Karpas-422 (cell line): ENCODE results near the gene GCFC2. TPM values are rescaled to one million over a fixed set of nuclear protein-coding genes. Genes with fewer than 3 reads are reported as not detected.
"Not testable (repeated sequence)": the region's sequence is repeated elsewhere in the genome, so short reads cannot be mapped to it uniquely, and the experiment has no call there.

Source experiments
- DNase-seq: peaks from one replicate; pipeline ENCODE4 v3.0.0-alpha.2; 2015
- H2AFZ ChIP-seq: fragments of 200-600 bp; sonication (generic); 2 replicates; pipeline ENCODE4 v1.6.1; 2014; ENCODE audit warnings: antibody characterized with exemption, low read length, mixed read lengths
- H3K27ac ChIP-seq: fragments of 200-600 bp; sonication (generic); 2 replicates; pipeline ENCODE4 v1.5.1; 2014; ENCODE audit warnings: mild to moderate bottlenecking, low read length, moderate library complexity
- H3K27me3 ChIP-seq: fragments of 200-600 bp; sonication (generic); 2 replicates; pipeline ENCODE4 v1.6.1; 2014; ENCODE audit warnings: low read length, mixed read lengths
- H3K36me3 ChIP-seq: fragments of 200-600 bp; sonication (generic); 2 replicates; pipeline ENCODE4 v1.6.1; 2014; ENCODE audit warnings: low read length, mixed read lengths; ENCODE audit not compliant: insufficient read depth
- H3K4me1 ChIP-seq: fragments of 200-600 bp; sonication (generic); 2 replicates; pipeline ENCODE4 v1.6.1; 2014; ENCODE audit warnings: mild to moderate bottlenecking, low read length, mixed read lengths
- H3K4me2 ChIP-seq: fragments of 200-600 bp; sonication (generic); 2 replicates; pipeline ENCODE4 v1.6.1; 2014; ENCODE audit warnings: low read length, low read depth, mild to moderate bottlenecking; ENCODE audit not compliant: poor library complexity, severe bottlenecking
- H3K4me3 ChIP-seq: fragments of 200-600 bp; sonication (generic); 2 replicates; pipeline ENCODE4 v1.5.1; 2014; ENCODE audit warnings: mild to moderate bottlenecking, antibody characterized with exemption, low read length, mixed read lengths
- H3K79me2 ChIP-seq: fragments of 200-600 bp; sonication (generic); 2 replicates; pipeline ENCODE4 v1.6.1; 2014; ENCODE audit warnings: mild to moderate bottlenecking, low read length, mixed read lengths
- H3K9ac ChIP-seq: fragments of 200-600 bp; sonication (generic); 2 replicates; pipeline ENCODE4 v1.6.0; 2014; ENCODE audit warnings: low read length
- H3K9me2 ChIP-seq: fragments of 200-600 bp; sonication (generic), shearing (Covaris generic); replicated peaks from 2 replicates; pipeline ENCODE4 v1.6.0; 2014; ENCODE audit warnings: mild to moderate bottlenecking, low read length, moderate library complexity; ENCODE audit not compliant: insufficient read depth
- H3K9me3 ChIP-seq: fragments of 300-700, 200-600 bp; sonication (generic); 2 replicates; pipeline ENCODE4 v1.6.1; 2014; ENCODE audit warnings: low read length, mixed read lengths
- H4K20me1 ChIP-seq: fragments of 200-600 bp; sonication (generic); 2 replicates; pipeline ENCODE4 v1.6.1; 2014; ENCODE audit warnings: mild to moderate bottlenecking, antibody characterized with exemption, low read length, low read depth; ENCODE audit not compliant: insufficient read depth
- total RNA-seq: library from RNA; depleted of rRNA; stranded (reverse); fragments of >200 nt; shearing (Covaris generic); gene quantifications from 2 replicates; pipeline ENCODE4 v1.2.3, GENCODE V29; 2014; ENCODE audit warnings: low replicate concordance

Gene GCFC2
- total RNA-seq, 1 experiment from 2014 or later = 108 TPM

- H3K9me3 ChIP-seq = no peaks in the 10 kb centered on the region
- no peaks in the 10 kb centered on the region for H3K79me2 ChIP-seq
- no peak overlapping the region for H3K4me3 ChIP-seq
- H3K27me3 ChIP-seq = no peaks in the 10 kb centered on the region; the same call in 1 of the 2 replicates
- no peak overlapping the region for H3K27ac ChIP-seq
- H4K20me1 ChIP-seq = no peaks in the 10 kb centered on the region
- DNase-seq = no peak
- H2AFZ ChIP-seq = no peak overlapping the region
- H3K4me2 ChIP-seq = no peak overlapping the region
- H3K9ac ChIP-seq = no peak overlapping the region
- no peaks in the 10 kb centered on the region for H3K9me2 ChIP-seq
- no peaks in the 10 kb centered on the region for H3K4me1 ChIP-seq
- H3K36me3 ChIP-seq = no peaks in the 10 kb centered on the region
These were observed 12.0 kb upstream of the GCFC2 start for GRCh38 chr2:75722687-75723086.

GRCh38 chr2:75720525-75720924 is 9.8 kb upstream of the GCFC2 start:
- no peaks in the 10 kb centered on the region for H3K9me2 ChIP-seq
- H3K4me1 ChIP-seq = no peaks in the 10 kb centered on the region
- H3K27ac ChIP-seq = no peak overlapping the region
- H3K9ac ChIP-seq = no peak overlapping the region
- no peak overlapping the region for H2AFZ ChIP-seq
- H3K27me3 ChIP-seq = no peaks in the 10 kb centered on the region; the same call in 1 of the 2 replicates
- no peaks in the 10 kb centered on the region for H3K79me2 ChIP-seq
- no peak overlapping the region for H3K4me3 ChIP-seq
- no peak for DNase-seq
- H3K9me3 ChIP-seq = no peaks in the 10 kb centered on the region
- H3K4me2 ChIP-seq = no peak overlapping the region
- H3K36me3 ChIP-seq = no peaks in the 10 kb centered on the region
- H4K20me1 ChIP-seq = no peaks in the 10 kb centered on the region

GRCh38 chr2:75719616-75720015 is 8.9 kb upstream of the GCFC2 start:
- H3K4me3 ChIP-seq = no peak overlapping the region
- no peaks in the 10 kb centered on the region for H3K36me3 ChIP-seq
- no peak for DNase-seq
- H3K9me2 ChIP-seq = no peaks in the 10 kb centered on the region
- H3K4me2 ChIP-seq = no peak overlapping the region
- no peak overlapping the region for H3K27ac ChIP-seq
- no peak overlapping the region for H3K9ac ChIP-seq
- H3K9me3 ChIP-seq = no peaks in the 10 kb centered on the region
- H3K27me3 ChIP-seq = no peaks in the 10 kb centered on the region; the same call in 1 of the 2 replicates
- H3K79me2 ChIP-seq = no peaks in the 10 kb centered on the region
- H4K20me1 ChIP-seq = no peaks in the 10 kb centered on the region
- no peak overlapping the region for H2AFZ ChIP-seq
- no peaks in the 10 kb centered on the region for H3K4me1 ChIP-seq

DNA sequence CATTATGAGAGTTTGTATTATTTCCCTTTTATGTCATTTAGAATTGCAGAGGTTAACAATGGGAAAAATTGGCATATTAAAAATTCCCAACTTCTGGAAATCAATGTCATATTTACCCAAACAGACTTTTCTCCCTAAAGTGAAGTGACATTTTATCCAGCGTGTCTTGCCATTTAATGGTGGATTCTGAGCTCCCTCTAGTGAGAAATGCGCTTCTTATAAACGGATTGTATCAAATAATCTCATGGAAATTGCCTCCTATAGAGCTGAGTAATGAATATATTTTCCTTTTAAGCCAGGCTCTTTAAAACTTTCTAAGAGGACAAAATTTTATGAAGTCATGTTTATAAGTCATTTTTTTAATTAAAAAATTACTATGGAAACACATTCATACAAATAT is 5.7 kb upstream of the GCFC2 start:
- peak; percentile 61 for DNase-seq
- H3K4me1 ChIP-seq = peaks cover 2% of the 10 kb centered on the region
- H2AFZ ChIP-seq = no peak overlapping the region
- H3K4me2 ChIP-seq = no peak overlapping the region
- H3K27ac ChIP-seq = no peak overlapping the region
- no peak overlapping the region for H3K9ac ChIP-seq
- no peaks in the 10 kb centered on the region for H3K79me2 ChIP-seq
- no peaks in the 10 kb centered on the region for H4K20me1 ChIP-seq
- no peaks in the 10 kb centered on the region for H3K9me2 ChIP-seq
- H3K27me3 ChIP-seq = no peaks in the 10 kb centered on the region; the same call in 1 of the 2 replicates
- no peak overlapping the region for H3K4me3 ChIP-seq
- H3K36me3 ChIP-seq = no peaks in the 10 kb centered on the region
- no peaks in the 10 kb centered on the region for H3K9me3 ChIP-seq

GRCh38 chr2:75711590-75711989 is 875 bp upstream of the GCFC2 start:
- not testable (repeated sequence) for H3K9me3 ChIP-seq, H3K36me3 ChIP-seq, H3K27me3 ChIP-seq, H3K27ac ChIP-seq, H4K20me1 ChIP-seq, DNase-seq, H3K9me2 ChIP-seq
- Histone ChIP-seq H3K9ac (peak overlapping the region; percentile 87), H3K4me1 (peaks cover 32% of the 10 kb centered on the region), H3K79me2 (peaks cover 43% of the 10 kb centered on the region), H3K4me3 (peak overlapping the region; percentile 76), H3K4me2 (peak overlapping the region; percentile 99), H2AFZ (peak overlapping the region; percentile 96; the same call in 1 of the 2 replicates)

DNA sequence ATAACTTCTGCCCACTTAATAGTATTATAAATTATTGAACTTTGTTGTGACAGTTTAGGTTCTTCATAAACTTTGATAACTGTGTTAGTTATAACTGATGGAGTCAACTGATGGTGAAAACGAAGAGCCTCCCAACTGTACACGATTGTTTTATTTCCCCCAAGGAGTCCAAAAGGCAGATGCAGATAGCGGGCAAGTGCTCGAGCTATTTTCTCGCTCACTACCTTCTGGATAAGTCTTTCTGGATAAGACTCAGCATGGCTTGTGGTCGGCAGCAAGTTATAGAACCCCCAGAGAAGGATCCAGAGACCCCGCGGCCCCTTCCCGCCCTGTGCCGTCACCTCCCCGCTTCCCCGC is 517 bp downstream of the GCFC2 start:
- peak overlapping the region; percentile 87 for H3K9ac ChIP-seq
- H4K20me1 ChIP-seq = no peaks in the 10 kb centered on the region
- H3K27ac ChIP-seq = peak overlapping the region; percentile 76
- no peak for DNase-seq
- H3K9me3 ChIP-seq = no peaks in the 10 kb centered on the region
- peaks cover 16% of the 10 kb centered on the region for H3K36me3 ChIP-seq
- H2AFZ ChIP-seq = peak overlapping the region; percentile 33; the same call in 1 of the 2 replicates
- peak overlapping the region; percentile 99 for H3K4me2 ChIP-seq
- no peaks in the 10 kb centered on the region for H3K27me3 ChIP-seq
- H3K4me3 ChIP-seq = peak overlapping the region; percentile 76
- H3K79me2 ChIP-seq = peaks cover 53% of the 10 kb centered on the region
- H3K9me2 ChIP-seq = no peaks in the 10 kb centered on the region
- H3K4me1 ChIP-seq = peaks cover 42% of the 10 kb centered on the region

DNA sequence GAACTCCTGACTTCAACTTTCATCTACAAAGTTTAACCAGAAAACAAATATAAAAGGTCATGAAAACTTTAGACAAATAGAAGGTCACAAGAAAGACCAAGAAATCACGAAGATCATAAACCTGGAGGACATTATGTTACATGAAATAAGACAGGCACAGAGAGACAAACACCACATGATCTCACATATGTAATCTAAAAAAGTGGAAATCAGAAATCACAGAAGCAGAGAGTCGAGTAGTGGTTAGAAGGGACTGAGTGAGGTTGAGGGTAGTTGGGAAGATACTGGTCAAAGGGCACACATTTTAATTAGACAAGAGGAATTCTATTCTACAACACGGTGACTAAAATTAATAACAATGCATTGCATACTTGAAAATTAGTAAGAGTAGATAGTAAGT is 1.4 kb downstream of the GCFC2 start:
- Histone ChIP-seq H4K20me1 (no peaks in the 10 kb centered on the region), H3K27ac (peak overlapping the region; percentile 76), H3K27me3 (no peaks in the 10 kb centered on the region), H3K4me1 (peaks cover 50% of the 10 kb centered on the region), H3K4me2 (peak overlapping the region; percentile 99), H3K9me3 (no peaks in the 10 kb centered on the region), H3K79me2 (peaks cover 61% of the 10 kb centered on the region), H3K9ac (peak overlapping the region; percentile 87), H3K36me3 (peaks cover 24% of the 10 kb centered on the region), H2AFZ (no peak overlapping the region), H3K9me2 (no peaks in the 10 kb centered on the region), H3K4me3 (peak overlapping the region; percentile 76)
- DNase-seq = peak; percentile 72

DNA sequence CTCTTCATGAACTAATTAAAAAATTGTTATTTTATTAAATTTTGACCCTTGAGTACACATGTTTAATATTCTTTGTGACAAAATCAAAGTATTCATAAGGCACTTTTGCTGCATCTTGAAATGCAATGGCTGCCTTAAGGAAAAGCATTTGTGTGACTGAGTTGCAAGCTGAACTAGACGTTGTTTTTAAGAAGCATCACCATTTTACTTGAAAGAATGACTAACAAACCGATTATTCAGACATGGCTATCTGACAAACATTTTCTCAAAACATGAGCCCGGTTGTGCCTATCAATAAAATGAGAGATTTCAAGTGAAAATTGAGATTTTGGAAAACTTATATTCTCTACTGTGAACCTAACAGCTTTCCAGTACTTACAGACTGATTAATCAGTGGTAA is 2.8 kb downstream of the GCFC2 start:
- no peak overlapping the region for H3K4me3 ChIP-seq
- H3K9ac ChIP-seq = no peak overlapping the region
- H3K36me3 ChIP-seq = peaks cover 31% of the 10 kb centered on the region
- no peaks in the 10 kb centered on the region for H4K20me1 ChIP-seq
- H3K4me1 ChIP-seq = peaks cover 64% of the 10 kb centered on the region
- no peak overlapping the region for H3K27ac ChIP-seq
- H3K27me3 ChIP-seq = no peaks in the 10 kb centered on the region
- H3K9me2 ChIP-seq = no peaks in the 10 kb centered on the region
- H3K79me2 ChIP-seq = peaks cover 69% of the 10 kb centered on the region
- H3K9me3 ChIP-seq = no peaks in the 10 kb centered on the region
- no peak overlapping the region for H2AFZ ChIP-seq
- DNase-seq = no peak
- peak overlapping the region; percentile 99 for H3K4me2 ChIP-seq

DNA sequence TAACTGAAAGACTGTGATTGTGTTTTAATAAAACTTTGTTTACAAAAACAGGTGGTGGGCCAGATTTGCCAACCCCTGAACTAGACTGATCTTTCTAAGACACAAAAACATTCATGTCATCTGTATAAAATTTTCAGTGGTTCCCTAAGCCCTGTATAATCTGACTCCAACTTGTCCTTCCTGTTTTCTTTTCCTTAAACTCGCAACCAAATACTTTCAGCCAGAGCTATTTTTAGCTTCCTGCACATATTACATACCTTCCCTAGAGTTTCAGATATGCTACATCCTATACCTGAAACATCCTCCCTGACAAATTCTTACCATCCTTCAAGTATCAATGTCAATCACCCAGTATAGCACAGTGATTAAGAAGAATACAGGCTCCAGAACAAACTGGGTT is 4.8 kb downstream of the GCFC2 start:
- Histone ChIP-seq H4K20me1 (no peaks in the 10 kb centered on the region), H3K27me3 (no peaks in the 10 kb centered on the region), H3K9me2 (no peaks in the 10 kb centered on the region), H3K4me1 (peaks cover 60% of the 10 kb centered on the region), H3K79me2 (peaks cover 80% of the 10 kb centered on the region), H3K4me2 (no peak overlapping the region), H3K4me3 (no peak overlapping the region), H3K9ac (no peak overlapping the region), H3K36me3 (peaks cover 51% of the 10 kb centered on the region), H2AFZ (no peak overlapping the region), H3K27ac (no peak overlapping the region), H3K9me3 (no peaks in the 10 kb centered on the region)
- no peak for DNase-seq
